ENCODE results near the gene EPHB6. TPM values are rescaled to one million over a fixed set of nuclear protein-coding genes. Genes with fewer than 3 reads are reported as not detected.

Gene EPHB6
- total RNA-seq, 5 donors from 2014 or later (not counting 1 experiment from before 2014, with no cell fraction given), result 37.2 to 76.2 (median 62.3) TPM

DNA sequence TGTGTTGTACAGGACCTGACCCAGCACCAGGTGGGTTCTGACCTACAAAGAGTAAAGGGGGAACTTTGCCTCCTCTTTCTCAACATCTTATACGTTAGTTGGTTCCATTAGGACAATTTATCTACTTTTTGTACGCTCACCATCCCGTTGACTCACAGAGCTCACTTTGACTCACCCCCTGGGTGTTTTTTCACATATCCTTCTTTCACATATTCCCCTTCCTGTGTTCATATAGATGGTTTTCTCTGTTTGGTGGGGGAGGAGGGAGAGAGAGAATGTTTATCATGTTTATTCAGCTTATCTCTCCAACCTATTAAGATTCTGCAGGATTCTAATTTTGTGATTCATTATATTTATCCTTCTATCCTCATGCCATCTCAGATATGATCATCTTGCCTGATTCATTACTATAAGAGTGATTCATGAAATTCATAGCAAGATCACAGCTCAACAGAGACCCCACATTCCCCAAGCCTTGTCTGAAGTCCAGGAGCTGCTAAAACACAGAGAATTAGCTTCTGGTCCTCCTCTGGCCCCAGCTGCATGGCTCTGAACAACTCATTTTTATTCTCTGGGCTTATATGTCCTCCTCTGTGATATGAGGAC lies 46.9 kb upstream of the EPHB6 start:
- H3K9me3 Mint-ChIP-seq, result no peaks in the 10 kb centered on the region
- ChIA-PET CTCF (interaction anchor here (0.7 to 10.8 kb wide), 24 partner anchors 9 to 572 kb away, joined by 3 to 382 read pairs (median 4); no protein-coding TSS in a partner anchor), POLR2A (interaction anchor here (0.6 to 11.5 kb wide), 15 partner anchors 10 to 487 kb away, joined by 3 to 577 read pairs (median 5); no protein-coding TSS in a partner anchor)
- peaks cover 97 to 99% (median 99%) of the 10 kb centered on the region in 3 donors for H3K4me1 Mint-ChIP-seq
- peaks cover 87 to 94% of the 10 kb centered on the region in 2 experiments for H3K4me1 ChIP-seq (ENCODE audit: control insufficient read depth in 1 of 2, extremely low read depth in 1 of 2, insufficient read depth in 2 of 2, low read length in 2 of 2)
- H3K36me3 Mint-ChIP-seq, result peaks cover 18% of the 10 kb centered on the region
- peak overlapping the region; percentile 100 for H3K27ac Mint-ChIP-seq
- ATAC-seq (replicated peaks in 1 of 4), result peak in 3 of 4 experiments; percentile 1 to 8 (median 5)
- H3K9me3 ChIP-seq, result no peaks in the 10 kb centered on the region
- H3K27me3 ChIP-seq (replicated peaks in 1 of 2; ENCODE audit: control insufficient read depth in 2 of 2, extremely low read depth in 1 of 2, insufficient read depth in 2 of 2, low read length in 1 of 2), result no peaks in the 10 kb centered on the region
- WGBS (ENCODE audit: insufficient coverage), result no CpG with 5 or more reads among the region's 3 CpGs
- H3K4me3 Mint-ChIP-seq, result peak overlapping the region; percentile 82 to 93 (median 83)
- H3K4me3 ChIP-seq (ENCODE audit: control insufficient read depth in 1 of 2, extremely low read depth in 1 of 2, low read length in 1 of 2), result peak overlapping the region; percentile 35 to 41
- peak in 6 of 35 experiments; percentile 32 to 78 (median 49) for DNase-seq
- peaks cover 0 to 13% of the 10 kb centered on the region in 2 donors for H3K36me3 ChIP-seq (ENCODE audit: control insufficient read depth in 2 of 2, extremely low read depth in 1 of 2, insufficient read depth in 1 of 2, low read length in 1 of 2)
- no peaks in the 10 kb centered on the region for H3K27me3 Mint-ChIP-seq
- peak overlapping the region; percentile 97 for H3K27ac ChIP-seq (ENCODE audit: low read length)

GRCh38 chr7:142808461-142808801 lies 46.4 kb upstream of the EPHB6 start:
- DNase-seq (peak in 4 of 35 experiments; percentile 39 to 53 (median 47)), ATAC-seq (replicated peaks in 1 of 4) (peak; percentile 42 to 54 (median 48))
- ChIA-PET POLR2A (interaction anchor here (0.6 to 11.5 kb wide), 16 partner anchors 11 to 487 kb away, joined by 3 to 577 read pairs (median 4); no protein-coding TSS in a partner anchor), CTCF (interaction anchor here (0.7 to 10.8 kb wide), 21 partner anchors 9 to 598 kb away, joined by 3 to 382 read pairs (median 4); no protein-coding TSS in a partner anchor)
- Mint-ChIP-seq H3K36me3 (peaks cover 13% of the 10 kb centered on the region), H3K4me3 (peak overlapping the region; percentile 82 to 93 (median 83)), H3K4me1 (peaks cover 97 to 99% (median 99%) of the 10 kb centered on the region in 3 donors), H3K9me3 (no peaks in the 10 kb centered on the region), H3K27ac (peak overlapping the region; percentile 100), H3K27me3 (no peaks in the 10 kb centered on the region)
- Histone ChIP-seq H3K36me3 (ENCODE audit: control insufficient read depth in 2 of 2, extremely low read depth in 1 of 2, insufficient read depth in 1 of 2, low read length in 1 of 2) (peaks cover 0 to 9% of the 10 kb centered on the region in 2 donors), H3K4me3 (ENCODE audit: control insufficient read depth in 1 of 2, extremely low read depth in 1 of 2, low read length in 1 of 2) (peak overlapping the region; percentile 35 to 41), H3K4me1 (ENCODE audit: control insufficient read depth in 1 of 2, extremely low read depth in 1 of 2, insufficient read depth in 2 of 2, low read length in 2 of 2) (peaks cover 88 to 94% of the 10 kb centered on the region in 2 experiments), H3K9me3 (no peaks in the 10 kb centered on the region), H3K27me3 (replicated peaks in 1 of 2; ENCODE audit: control insufficient read depth in 2 of 2, extremely low read depth in 1 of 2, insufficient read depth in 2 of 2, low read length in 1 of 2) (no peaks in the 10 kb centered on the region), H3K27ac (ENCODE audit: low read length) (peak overlapping the region; percentile 97)

DNA sequence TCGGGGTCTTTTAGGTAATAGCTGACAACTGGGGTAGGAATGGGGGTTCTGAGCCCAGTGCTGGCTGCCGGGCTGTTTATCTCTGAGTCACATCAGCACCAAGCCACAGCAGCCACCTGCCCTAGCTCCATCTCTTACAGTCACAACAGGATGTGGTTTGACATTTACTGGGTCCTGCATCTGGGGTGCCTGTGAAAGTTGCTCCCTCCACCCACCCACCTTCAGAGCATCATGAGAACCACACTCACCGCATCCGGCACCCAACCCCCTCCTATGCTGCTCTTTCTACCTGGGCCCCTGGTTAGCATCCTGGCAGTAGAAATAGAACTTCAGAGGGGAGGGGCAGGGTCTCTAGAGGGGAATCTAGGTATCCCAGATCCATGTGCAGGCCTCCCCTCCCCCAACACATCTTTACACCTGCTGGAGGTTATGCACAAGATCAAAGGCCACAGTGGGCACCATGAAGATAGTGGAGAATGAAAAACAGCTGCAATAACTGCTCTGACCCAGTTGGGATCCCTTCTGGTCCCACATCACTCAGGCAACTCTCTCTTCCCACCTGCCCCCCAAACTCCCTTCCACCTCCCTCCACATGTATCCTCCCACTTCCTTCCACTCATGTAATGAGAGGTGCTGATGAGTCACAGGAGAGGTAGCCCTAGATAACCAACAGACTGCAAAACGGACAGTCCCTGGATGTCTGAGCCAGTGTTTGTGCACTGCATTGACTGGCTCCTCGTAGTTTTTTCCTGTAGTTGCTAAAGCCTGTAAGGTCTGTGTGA lies 45.9 kb upstream of the EPHB6 start:
- H3K4me3 ChIP-seq (ENCODE audit: control insufficient read depth in 1 of 2, extremely low read depth in 1 of 2, low read length in 1 of 2), result peak overlapping the region; percentile 32 to 36
- H3K36me3 ChIP-seq (ENCODE audit: control insufficient read depth in 2 of 2, extremely low read depth in 1 of 2, insufficient read depth in 1 of 2, low read length in 1 of 2), result peaks cover 0 to 3% of the 10 kb centered on the region in 2 donors
- ChIA-PET POLR2A (interaction anchor here (0.5 to 11.5 kb wide), 12 partner anchors 11 to 488 kb away, joined by 3 to 577 read pairs (median 8); no protein-coding TSS in a partner anchor), CTCF (interaction anchor here (0.6 to 10.8 kb wide), 24 partner anchors 10 to 598 kb away, joined by 3 to 382 read pairs (median 4); no protein-coding TSS in a partner anchor)
- Mint-ChIP-seq H3K27ac (peak overlapping the region; percentile 100), H3K4me3 (peak overlapping the region; percentile 82 to 93 (median 83)), H3K36me3 (peaks cover 10% of the 10 kb centered on the region), H3K27me3 (no peaks in the 10 kb centered on the region), H3K4me1 (peaks cover 95 to 99% (median 97%) of the 10 kb centered on the region in 3 donors), H3K9me3 (no peaks in the 10 kb centered on the region)
- peak overlapping the region; percentile 97 for H3K27ac ChIP-seq (ENCODE audit: low read length)
- DNase-seq (peak; percentile 86 to 99 (median 96)), ATAC-seq (replicated peaks in 1 of 4) (peak; percentile 66 to 80 (median 70))
- no peaks in the 10 kb centered on the region for H3K9me3 ChIP-seq
- no peaks in the 10 kb centered on the region for H3K27me3 ChIP-seq (replicated peaks in 1 of 2; ENCODE audit: control insufficient read depth in 2 of 2, extremely low read depth in 1 of 2, insufficient read depth in 2 of 2, low read length in 1 of 2)
- peaks cover 88 to 94% of the 10 kb centered on the region in 2 experiments for H3K4me1 ChIP-seq (ENCODE audit: control insufficient read depth in 1 of 2, extremely low read depth in 1 of 2, insufficient read depth in 2 of 2, low read length in 2 of 2)
- 0% methylated on average over 1 of the region's 6 CpGs for WGBS (ENCODE audit: insufficient coverage)

- CTCF ChIA-PET, result interaction anchor here (0.6 to 10.8 kb wide), 31 partner anchors 9 to 834 kb away, joined by 3 to 382 read pairs (median 8); no protein-coding TSS in a partner anchor
- Histone ChIP-seq H3K27me3 (replicated peaks in 1 of 2; ENCODE audit: control insufficient read depth in 2 of 2, extremely low read depth in 1 of 2, insufficient read depth in 2 of 2, low read length in 1 of 2) (no peaks in the 10 kb centered on the region), H3K36me3 (ENCODE audit: control insufficient read depth in 2 of 2, extremely low read depth in 1 of 2, insufficient read depth in 1 of 2, low read length in 1 of 2) (no peaks in the 10 kb centered on the region), H3K4me3 (ENCODE audit: control insufficient read depth in 1 of 2, extremely low read depth in 1 of 2, low read length in 1 of 2) (peak overlapping the region; percentile 32 to 36), H3K9me3 (no peaks in the 10 kb centered on the region), H3K4me1 (ENCODE audit: control insufficient read depth in 1 of 2, extremely low read depth in 1 of 2, insufficient read depth in 2 of 2, low read length in 2 of 2) (peaks cover 88 to 92% of the 10 kb centered on the region in 2 experiments), H3K27ac (ENCODE audit: low read length) (peak overlapping the region; percentile 97)
- POLR2A ChIA-PET, result interaction anchor here (0.5 to 11.5 kb wide), 9 partner anchors 12 to 201 kb away, joined by 3 to 577 read pairs (median 10); no protein-coding TSS in a partner anchor
- no CpG with 5 or more reads among the region's 2 CpGs for WGBS (ENCODE audit: insufficient coverage)
- Mint-ChIP-seq H3K4me3 (peak overlapping the region; percentile 82 to 93 (median 83)), H3K9me3 (no peaks in the 10 kb centered on the region), H3K4me1 (peaks cover 94 to 99% (median 97%) of the 10 kb centered on the region in 3 donors), H3K27ac (peak overlapping the region; percentile 100), H3K27me3 (no peaks in the 10 kb centered on the region), H3K36me3 (peaks cover 4% of the 10 kb centered on the region)
- no peak for ATAC-seq (replicated peaks in 1 of 4)
- DNase-seq, result peak in 2 of 35 experiments; percentile 25 to 43
Measured at GRCh38 chr7:142809671-142810070, 45.2 kb upstream of the EPHB6 start.

GRCh38 chr7:142811154-142811737 lies 43.6 kb upstream of the EPHB6 start:
- H3K9me3 ChIP-seq, result no peaks in the 10 kb centered on the region
- peak overlapping the region; percentile 54 to 93 (median 64) for H3K4me3 Mint-ChIP-seq
- no peaks in the 10 kb centered on the region for H3K27me3 ChIP-seq (replicated peaks in 1 of 2; ENCODE audit: control insufficient read depth in 2 of 2, extremely low read depth in 1 of 2, insufficient read depth in 2 of 2, low read length in 1 of 2)
- POLR2A ChIA-PET, result interaction anchor here (0.6 to 11.5 kb wide), 12 partner anchors 10 to 637 kb away, joined by 3 to 577 read pairs (median 5); no protein-coding TSS in a partner anchor
- H3K9me3 Mint-ChIP-seq, result no peaks in the 10 kb centered on the region
- ATAC-seq (replicated peaks in 1 of 4) (no peak), DNase-seq (peak in 10 of 35 experiments; percentile 30 to 85 (median 54))
- WGBS (ENCODE audit: insufficient coverage), result 45% methylated on average over 3 of the region's 6 CpGs
- no peak overlapping the region for H3K4me3 ChIP-seq (ENCODE audit: control insufficient read depth in 1 of 2, extremely low read depth in 1 of 2, low read length in 1 of 2)
- peak overlapping the region; percentile 97 for H3K27ac ChIP-seq (ENCODE audit: low read length)
- H3K27me3 Mint-ChIP-seq, result no peaks in the 10 kb centered on the region
- no peaks in the 10 kb centered on the region for H3K36me3 Mint-ChIP-seq
- CTCF ChIA-PET, result interaction anchor here (0.6 to 10.8 kb wide), 66 partner anchors 10 to 569 kb away, joined by 3 to 382 read pairs (median 5); no protein-coding TSS in a partner anchor
- H3K4me1 ChIP-seq (ENCODE audit: control insufficient read depth in 1 of 2, extremely low read depth in 1 of 2, insufficient read depth in 2 of 2, low read length in 2 of 2), result peaks cover 72 to 76% of the 10 kb centered on the region in 2 experiments
- H3K4me1 Mint-ChIP-seq, result peaks cover 81 to 94% (median 89%) of the 10 kb centered on the region in 3 donors
- no peaks in the 10 kb centered on the region for H3K36me3 ChIP-seq (ENCODE audit: control insufficient read depth in 2 of 2, extremely low read depth in 1 of 2, insufficient read depth in 1 of 2, low read length in 1 of 2)
- H3K27ac Mint-ChIP-seq, result peak overlapping the region; percentile 100
